Trophoblast cell (in vitro differentiated cells and primary cell): Measurements from ENCODE around the gene BUB1.
"Not testable (repeated sequence)": the region's sequence is repeated elsewhere in the genome, so short reads cannot be mapped to it uniquely, and the experiment has no call there.

Experiments used
- DNase-seq, 2 donors: peaks; one replicate each; pipeline ENCODE4 v3.0.0-alpha.2; 2016
- H2AFZ ChIP-seq: 2 replicates; pipeline ENCODE4 v1.6.1; 2013; ENCODE audit warnings: low read length, moderate library complexity, mild to moderate bottlenecking; ENCODE audit not compliant: insufficient read depth, poor library complexity
- H2AK5ac ChIP-seq: 2 replicates; pipeline ENCODE4 v1.6.1; 2013; ENCODE audit warnings: mild to moderate bottlenecking, low read length
- H2BK120ac ChIP-seq: 2 replicates; pipeline ENCODE4 v1.6.1; 2013; ENCODE audit warnings: low read length, mild to moderate bottlenecking, moderate library complexity; ENCODE audit not compliant: insufficient read depth, poor library complexity
- H2BK12ac ChIP-seq: 2 replicates; pipeline ENCODE4 v1.6.1; 2013; ENCODE audit warnings: mild to moderate bottlenecking, low read length, moderate library complexity
- H2BK5ac ChIP-seq: 2 replicates; pipeline ENCODE4 v1.6.1; 2013; ENCODE audit warnings: low read length, low read depth, moderate library complexity, mild to moderate bottlenecking; ENCODE audit not compliant: poor library complexity
- H3K14ac ChIP-seq: 2 replicates; pipeline ENCODE4 v1.6.1; 2013; ENCODE audit warnings: mild to moderate bottlenecking, low read length
- H3K18ac ChIP-seq: 2 replicates; pipeline ENCODE4 v1.6.1; 2013; ENCODE audit warnings: mild to moderate bottlenecking, low read length
- H3K23ac ChIP-seq: 2 replicates; pipeline ENCODE4 v1.6.1; 2013; ENCODE audit warnings: low read length
- H3K27ac ChIP-seq: 2 replicates; pipeline ENCODE4 v1.5.1; 2013; ENCODE audit warnings: low read depth, mild to moderate bottlenecking, inconsistent platforms, low read length, moderate library complexity
- H3K27me3 ChIP-seq: 2 replicates; pipeline ENCODE4 v1.6.1; 2013; ENCODE audit warnings: inconsistent platforms, mild to moderate bottlenecking, low read length, moderate library complexity; ENCODE audit not compliant: insufficient read depth
- H3K36me3 ChIP-seq, 2 experiments: 1 replicate in 1 of 2; 2 replicates in 1 of 2; pipeline ENCODE4 v1.6.1; 2013; ENCODE audit warnings: low read length in 2 of 2, mild to moderate bottlenecking in 2 of 2, moderate library complexity in 1 of 2; ENCODE audit not compliant: insufficient read depth in 2 of 2, control insufficient read depth in 1 of 2
- H3K4ac ChIP-seq: 2 replicates; pipeline ENCODE4 v1.6.1; 2013; ENCODE audit warnings: low read depth, mild to moderate bottlenecking, low read length, moderate library complexity
- H3K4me1 ChIP-seq, 2 experiments: 1 replicate in 1 of 2; 2 replicates in 1 of 2; pipeline ENCODE4 v1.6.1; 2013; ENCODE audit warnings: low read length in 2 of 2, mild to moderate bottlenecking in 2 of 2, moderate library complexity in 1 of 2; ENCODE audit not compliant: insufficient read depth in 2 of 2, control insufficient read depth in 1 of 2
- H3K4me2 ChIP-seq: 2 replicates; pipeline ENCODE4 v1.6.1; 2013; ENCODE audit warnings: inconsistent platforms, mild to moderate bottlenecking, low read length, moderate library complexity
- H3K4me3 ChIP-seq: 2 replicates; pipeline ENCODE4 v1.5.1; 2013; ENCODE audit warnings: mild to moderate bottlenecking, low read depth, low read length, inconsistent platforms
- H3K79me1 ChIP-seq: one replicate; pipeline ENCODE4 v1.6.1; 2013; ENCODE audit warnings: low read length
- H3K79me2 ChIP-seq: 2 replicates; pipeline ENCODE4 v1.6.1; 2013; ENCODE audit warnings: low read length, mild to moderate bottlenecking; ENCODE audit not compliant: control insufficient read depth, insufficient read depth, poor library complexity
- H3K9ac ChIP-seq: 2 replicates; pipeline ENCODE4 v1.6.1; 2013; ENCODE audit warnings: mild to moderate bottlenecking, low read length
- H3K9me3 ChIP-seq: 2 replicates; pipeline ENCODE4 v1.6.1; 2013; ENCODE audit warnings: low read depth, mild to moderate bottlenecking, control low read depth, inconsistent platforms, low read length; ENCODE audit not compliant: insufficient read depth
- H4K12ac ChIP-seq: 2 replicates; pipeline ENCODE4 v1.6.1; 2013; ENCODE audit warnings: low read depth, mild to moderate bottlenecking, low read length, moderate library complexity
- H4K8ac ChIP-seq: 2 replicates; pipeline ENCODE4 v1.6.1; 2013; ENCODE audit warnings: low read depth, mild to moderate bottlenecking, low read length, moderate library complexity
- H4K91ac ChIP-seq: one replicate; pipeline ENCODE4 v1.6.1; 2013; ENCODE audit warnings: low read depth, mild to moderate bottlenecking, low read length, moderate library complexity
- WGBS: extraction: QIAGEN DNeasy Blood & Tissue Kit; methylation state at CpG from one replicate; pipeline ENCODE4 v1.1.7; 2013; ENCODE audit warnings: missing lambda C conversion rate; ENCODE audit not compliant: insufficient read length, insufficient coverage; ENCODE audit errors: extremely low coverage; 5-methylcytosine and 5-hydroxymethylcytosine counted together

BUB1 gene

DNA sequence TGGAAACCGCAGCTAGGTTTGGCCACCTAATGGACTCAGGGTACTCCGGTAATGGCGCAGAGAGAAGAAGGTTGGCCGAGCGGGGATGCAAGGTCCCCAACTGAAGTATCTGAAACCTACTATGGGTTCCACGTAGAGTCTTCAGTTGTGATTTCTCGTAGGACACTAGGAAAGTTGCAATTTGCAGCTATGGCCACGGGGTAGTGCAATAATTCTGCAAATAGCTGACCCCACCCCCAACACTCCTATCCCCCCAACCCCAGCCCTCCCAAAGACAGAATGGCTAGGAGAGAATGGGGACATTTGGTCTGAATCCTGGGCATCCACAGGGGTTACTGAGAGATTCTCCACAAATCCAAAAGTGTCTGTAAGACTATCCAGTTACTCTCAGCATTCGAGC lies 75.7 kb downstream of the BUB1 start:
- H3K14ac ChIP-seq, H3K4me3 ChIP-seq, H3K4ac ChIP-seq, H3K27me3 ChIP-seq, H3K4me1 ChIP-seq, H4K8ac ChIP-seq, H3K18ac ChIP-seq, H3K79me2 ChIP-seq, DNase-seq, H3K4me2 ChIP-seq, H3K23ac ChIP-seq, H3K79me1 ChIP-seq, H4K12ac ChIP-seq, H2AK5ac ChIP-seq, H3K36me3 ChIP-seq, H2BK12ac ChIP-seq, H3K9me3 ChIP-seq, H2AFZ ChIP-seq, H3K9ac ChIP-seq, H2BK5ac ChIP-seq, H2BK120ac ChIP-seq, H3K27ac ChIP-seq, H4K91ac ChIP-seq: not testable (repeated sequence)
- no CpG with 5 or more reads among the region's 9 CpGs for WGBS

DNA sequence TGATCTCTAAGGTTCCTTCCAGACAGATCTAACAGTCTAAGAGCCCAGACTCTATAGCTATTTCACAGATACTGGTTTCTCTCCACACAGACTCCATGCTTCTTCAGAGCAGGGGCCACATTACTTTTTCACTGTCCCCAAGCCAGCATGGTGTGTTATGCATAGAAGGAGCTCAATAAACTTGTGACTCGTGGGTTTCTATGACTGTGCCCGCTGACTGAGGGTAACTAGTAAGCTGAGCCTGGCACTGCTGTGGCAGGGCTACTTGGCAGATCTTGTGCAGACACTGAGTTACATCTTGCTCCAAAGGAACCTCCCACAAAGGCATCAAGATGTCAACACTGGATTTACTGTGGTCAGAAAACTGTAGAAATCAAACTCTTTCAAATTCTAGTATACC lies 85.9 kb downstream of the BUB1 start:
- not testable (repeated sequence) for H3K27ac ChIP-seq, H3K14ac ChIP-seq, H4K91ac ChIP-seq, H4K12ac ChIP-seq, H3K9me3 ChIP-seq, H4K8ac ChIP-seq, DNase-seq, H3K4me3 ChIP-seq, H3K4me1 ChIP-seq, H2BK12ac ChIP-seq, H2AK5ac ChIP-seq, H3K18ac ChIP-seq, H2AFZ ChIP-seq, H2BK120ac ChIP-seq, H3K36me3 ChIP-seq, H3K23ac ChIP-seq, H3K79me2 ChIP-seq, H3K4me2 ChIP-seq, H3K9ac ChIP-seq, H3K27me3 ChIP-seq, H3K4ac ChIP-seq, H3K79me1 ChIP-seq, H2BK5ac ChIP-seq
- no CpG with 5 or more reads among the region's 2 CpGs for WGBS

DNA sequence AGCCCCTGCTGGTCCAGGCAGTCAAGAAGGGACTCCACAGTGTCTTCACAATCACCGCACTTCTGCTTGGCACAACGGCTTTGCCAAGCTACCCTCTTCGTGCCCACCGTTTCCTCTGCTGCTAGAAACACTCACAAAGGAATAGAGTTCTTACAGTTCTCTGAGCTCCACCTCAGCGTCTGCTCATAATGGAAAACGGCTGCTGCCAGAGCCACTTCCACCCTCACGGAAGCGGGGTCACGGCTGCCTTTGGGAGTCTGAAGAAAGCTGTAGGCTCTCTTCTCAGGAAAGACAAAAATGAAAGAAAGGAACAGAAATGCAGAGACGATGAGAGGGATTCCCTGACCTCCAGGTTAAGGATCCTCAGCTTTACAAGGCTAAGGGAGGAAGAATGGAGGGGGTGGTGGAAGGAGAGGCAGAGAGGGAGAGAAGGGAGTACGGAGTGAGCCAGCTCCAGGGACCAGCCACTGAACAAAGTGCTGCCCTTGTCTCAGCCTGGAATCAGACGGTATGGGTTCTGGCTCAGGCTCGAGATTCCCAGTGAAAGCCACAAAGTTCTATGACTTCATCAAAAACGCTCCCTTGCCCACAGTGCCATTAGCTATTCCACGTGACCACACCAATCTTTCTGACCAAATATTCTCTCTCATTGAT lies 88.1 kb downstream of the BUB1 start:
- H2AFZ ChIP-seq, DNase-seq, H3K36me3 ChIP-seq, H3K27me3 ChIP-seq, H3K9ac ChIP-seq, H3K79me2 ChIP-seq, H2BK12ac ChIP-seq, H2BK120ac ChIP-seq, H3K23ac ChIP-seq, H3K4me3 ChIP-seq, H4K12ac ChIP-seq, H3K14ac ChIP-seq, H3K4me1 ChIP-seq, H2BK5ac ChIP-seq, H3K9me3 ChIP-seq, H3K4ac ChIP-seq, H3K79me1 ChIP-seq, H2AK5ac ChIP-seq, H3K27ac ChIP-seq, H4K8ac ChIP-seq, H4K91ac ChIP-seq, H3K4me2 ChIP-seq, H3K18ac ChIP-seq: not testable (repeated sequence)
- no CpG with 5 or more reads among the region's 15 CpGs for WGBS

DNA sequence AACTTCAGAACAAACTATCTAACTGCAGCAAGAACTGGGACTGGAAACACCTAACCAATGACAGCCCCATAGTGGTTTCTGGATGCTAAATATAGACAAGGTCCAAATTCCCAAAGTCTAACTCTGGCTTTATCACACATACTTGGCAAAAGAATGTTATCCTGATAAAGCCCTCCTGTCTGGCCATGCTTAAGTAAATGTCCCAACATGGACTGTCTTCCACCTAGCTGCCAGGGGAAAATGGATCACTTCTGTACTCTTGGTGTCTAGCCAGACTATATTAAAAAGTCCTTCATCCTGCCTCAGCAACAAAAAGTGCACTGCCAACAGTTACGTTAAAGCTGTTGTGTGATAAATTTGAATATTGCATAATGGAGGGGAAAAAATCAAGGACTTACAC lies 89.3 kb downstream of the BUB1 start:
- not testable (repeated sequence) for H3K18ac ChIP-seq, H3K4me3 ChIP-seq, H3K79me2 ChIP-seq, H3K9me3 ChIP-seq, H4K8ac ChIP-seq, H3K27ac ChIP-seq, H3K4ac ChIP-seq, H3K79me1 ChIP-seq, H3K23ac ChIP-seq, H3K4me2 ChIP-seq, H2BK5ac ChIP-seq, H3K14ac ChIP-seq, H3K4me1 ChIP-seq, H2BK120ac ChIP-seq, H2BK12ac ChIP-seq, H3K27me3 ChIP-seq, H4K91ac ChIP-seq, H3K9ac ChIP-seq, DNase-seq, H2AK5ac ChIP-seq, H4K12ac ChIP-seq, H2AFZ ChIP-seq, H3K36me3 ChIP-seq
- WGBS: no CpG with 5 or more reads among the region's 1 CpG
